NB4 (cell line): ENCODE measurements around the gene TNFRSF11A.

Experiments
- DNase-seq: peaks from one replicate; pipeline ENCODE4 v3.0.0; 2010; ENCODE audit warnings: low read depth
- H3K4me3 ChIP-seq: one replicate; pipeline ENCODE4 v1.5.1; 2011; ENCODE audit warnings: mild to moderate bottlenecking, low read depth, low read length, moderate library complexity
- CTCF ChIP-seq: IDR thresholded peaks from one replicate; pipeline ENCODE4 v1.5.1; 2012; ENCODE audit warnings: low read depth, low read length
- MYC ChIP-seq: IDR thresholded peaks from 2 replicates; pipeline ENCODE4 v1.6.1; 2011; ENCODE audit warnings: low read depth, low read length
- POLR2A ChIP-seq: IDR thresholded peaks from 2 replicates; pipeline ENCODE4 v1.6.1; 2011; ENCODE audit warnings: mild to moderate bottlenecking; ENCODE audit not compliant: insufficient read length; ENCODE audit errors: extremely low read depth
- TF ChIP-seq, protein P1 (sequence below): IDR thresholded peaks from 2 replicates; pipeline ENCODE4 v1.6.1; 2011; ENCODE audit warnings: low read depth, low read length

TNFRSF11A gene

DNA sequence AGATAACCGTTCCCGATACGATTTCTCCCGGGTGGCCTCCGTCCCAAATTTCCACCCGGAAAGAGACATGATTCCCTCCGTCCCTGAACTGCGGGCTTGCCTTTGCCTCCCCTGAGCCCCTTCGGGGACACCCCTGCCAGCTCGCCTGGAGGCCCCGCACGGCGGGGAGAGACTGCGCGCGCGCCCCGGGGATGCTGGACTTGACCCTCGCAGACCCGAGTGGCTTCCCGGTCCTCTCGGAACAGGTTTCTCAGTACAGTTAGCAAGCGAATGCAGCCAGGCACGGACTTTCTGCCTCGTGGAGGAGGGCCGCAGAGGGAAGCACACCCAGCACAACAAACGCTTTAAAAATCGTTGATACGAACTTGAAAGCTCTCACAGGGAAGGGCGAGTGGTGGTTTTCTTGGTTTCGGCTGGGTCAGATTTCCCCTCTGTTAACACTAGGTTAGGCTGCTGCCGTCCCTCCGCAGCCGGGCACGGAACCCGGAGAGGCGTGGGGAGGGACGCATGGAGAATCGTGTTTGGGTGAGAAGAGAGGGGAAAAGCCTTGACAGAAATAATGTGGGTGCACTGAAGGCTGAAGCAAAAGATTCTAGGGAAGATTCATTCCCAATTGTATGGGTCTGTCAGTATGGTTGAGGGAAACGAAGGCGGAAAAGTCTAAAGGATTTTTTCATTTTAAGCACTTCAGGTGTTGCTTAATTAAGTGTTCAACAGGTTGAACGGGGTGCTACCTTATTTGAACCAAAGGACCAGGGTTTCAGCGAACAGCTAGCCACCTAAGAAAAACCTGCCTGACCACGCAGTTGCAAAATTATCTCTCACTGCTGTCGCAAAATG is 916 bp downstream of the TNFRSF11A start:
- H3K4me3 ChIP-seq = peak overlapping the region; percentile 35
- peak; percentile 35 for DNase-seq
- TF ChIP-seq MYC (no peak), POLR2A (no peak), CTCF (no peak)
- TF ChIP-seq, protein P1, sequence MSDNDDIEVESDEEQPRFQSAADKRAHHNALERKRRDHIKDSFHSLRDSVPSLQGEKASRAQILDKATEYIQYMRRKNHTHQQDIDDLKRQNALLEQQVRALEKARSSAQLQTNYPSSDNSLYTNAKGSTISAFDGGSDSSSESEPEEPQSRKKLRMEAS = no peak

DNA sequence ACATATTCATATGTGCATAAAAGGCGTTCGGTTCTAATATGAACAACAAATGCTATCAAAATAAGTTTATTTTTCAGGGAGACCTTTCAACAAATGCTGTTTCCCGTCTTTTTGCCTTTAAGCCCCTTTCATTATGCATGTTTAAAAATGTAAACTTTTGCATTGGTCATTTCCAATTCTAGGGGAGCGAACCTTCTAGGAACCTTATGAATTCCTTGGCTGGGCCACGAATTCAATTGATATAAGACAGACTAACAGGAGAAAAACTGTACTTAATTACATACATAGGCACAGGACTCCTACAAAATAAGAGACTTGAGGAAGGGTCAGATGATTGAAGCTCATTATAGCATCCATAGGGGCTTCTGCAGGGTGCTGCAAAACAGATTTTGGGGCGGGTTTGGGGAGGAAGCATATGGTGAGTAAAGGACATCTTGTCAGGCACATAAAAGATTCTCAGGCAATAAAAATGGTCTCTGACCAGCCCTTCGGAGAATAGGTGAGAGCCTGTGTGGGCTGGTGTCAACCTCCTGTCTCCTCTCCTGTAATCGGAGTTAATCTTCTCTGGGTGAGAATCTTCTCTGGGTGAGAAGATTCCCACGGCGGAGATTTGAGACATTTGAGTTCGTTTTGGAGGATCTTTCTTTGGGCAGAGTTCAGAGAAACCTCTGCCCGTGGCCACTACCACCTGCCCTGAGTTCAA is 1.7 kb downstream of the TNFRSF11A start:
- DNase-seq = no peak
- no peak for TF ChIP-seq CTCF
- no peak for TF ChIP-seq POLR2A
- TF ChIP-seq MYC = no peak
- TF ChIP-seq, protein P1 = no peak
- no peak overlapping the region for H3K4me3 ChIP-seq

GRCh38 chr18:62327977-62328376 is 2.9 kb downstream of the TNFRSF11A start:
- TF ChIP-seq MYC (no peak), CTCF (no peak), POLR2A (no peak)
- TF ChIP-seq, protein P1 = no peak
- H3K4me3 ChIP-seq = no peak overlapping the region
- no peak for DNase-seq

DNA sequence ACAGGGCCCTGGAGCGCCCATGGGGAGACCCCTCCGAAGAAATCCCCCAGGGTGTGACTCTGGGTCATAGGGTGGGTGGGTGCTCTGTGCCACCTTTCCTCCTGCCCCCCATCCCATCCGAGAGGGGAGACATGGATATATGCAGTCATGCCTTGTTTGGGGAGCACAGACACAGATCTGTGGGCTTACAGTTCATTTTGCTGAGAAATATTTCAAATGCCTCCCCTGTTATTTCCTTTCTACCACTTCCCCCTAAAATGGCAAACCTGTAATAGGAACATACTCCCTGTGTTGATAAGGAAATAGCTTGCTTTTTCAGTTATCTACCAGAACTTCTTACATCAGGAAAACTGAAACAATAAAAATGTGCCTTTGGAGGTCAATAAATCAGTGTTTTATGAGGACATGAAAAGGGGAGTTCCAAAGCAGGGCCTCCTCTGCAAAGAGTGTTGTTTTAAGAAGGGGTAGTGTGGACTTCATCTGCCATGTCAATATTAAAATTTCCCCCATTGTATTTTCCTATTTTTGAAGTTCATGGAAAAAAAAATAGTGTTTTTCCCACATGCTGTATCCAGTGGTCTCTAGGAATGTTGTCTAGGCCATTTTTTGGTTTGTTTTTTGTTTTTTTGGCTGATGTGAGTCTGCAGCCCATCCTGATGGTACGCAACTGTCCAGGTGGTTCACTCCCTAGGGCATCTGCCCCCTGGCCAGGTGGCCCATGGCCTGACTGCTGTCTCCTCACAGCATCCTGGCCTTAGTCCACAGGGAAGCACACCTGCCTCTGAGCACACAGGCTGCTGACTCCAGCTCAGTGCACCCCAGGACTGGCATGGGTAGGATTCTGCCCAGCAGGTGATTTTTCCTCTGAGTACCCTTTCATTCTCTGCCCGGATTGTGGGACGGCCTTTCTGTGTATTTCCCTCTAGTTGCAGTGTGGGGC is 3.7 kb downstream of the TNFRSF11A start:
- DNase-seq = no peak
- no peak overlapping the region for H3K4me3 ChIP-seq
- TF ChIP-seq MYC = no peak
- TF ChIP-seq POLR2A = no peak
- TF ChIP-seq, protein P1 = no peak
- no peak for TF ChIP-seq CTCF

- DNase-seq = no peak
- TF ChIP-seq POLR2A (no peak), CTCF (no peak), MYC (no peak)
- TF ChIP-seq, protein P1 = no peak
These were observed 4.8 kb downstream of the TNFRSF11A start for GRCh38 chr18:62329691-62330454.

More at GRCh38 chr18:62329691-62330454, 4.8 kb downstream of the TNFRSF11A start:
- H3K4me3 ChIP-seq = no peak overlapping the region
